Astrocyte (in vitro differentiated cells and primary cell): ENCODE measurements around the gene METTL9.
"Not testable (repeated sequence)": the region's sequence is repeated elsewhere in the genome, so short reads cannot be mapped to it uniquely, and the experiment has no call there.

ENCODE experiments used
- EZH2 ChIP-seq: IDR thresholded peaks from 2 replicates; pipeline ENCODE4 v1.6.1; 2012; ENCODE audit warnings: mild to moderate bottlenecking, low read length, inconsistent platforms; ENCODE audit not compliant: insufficient read depth
- TF ChIP-seq, protein P1 (sequence below): IDR thresholded peaks from 2 replicates; pipeline ENCODE4 v1.5.1; 2011; ENCODE audit warnings: low read depth, mild to moderate bottlenecking, inconsistent platforms, low read length, moderate library complexity; ENCODE audit not compliant: insufficient read depth

GRCh38 chr16:21573506-21573905 is 25.9 kb upstream of the METTL9 start:
- TF ChIP-seq, protein P1, sequence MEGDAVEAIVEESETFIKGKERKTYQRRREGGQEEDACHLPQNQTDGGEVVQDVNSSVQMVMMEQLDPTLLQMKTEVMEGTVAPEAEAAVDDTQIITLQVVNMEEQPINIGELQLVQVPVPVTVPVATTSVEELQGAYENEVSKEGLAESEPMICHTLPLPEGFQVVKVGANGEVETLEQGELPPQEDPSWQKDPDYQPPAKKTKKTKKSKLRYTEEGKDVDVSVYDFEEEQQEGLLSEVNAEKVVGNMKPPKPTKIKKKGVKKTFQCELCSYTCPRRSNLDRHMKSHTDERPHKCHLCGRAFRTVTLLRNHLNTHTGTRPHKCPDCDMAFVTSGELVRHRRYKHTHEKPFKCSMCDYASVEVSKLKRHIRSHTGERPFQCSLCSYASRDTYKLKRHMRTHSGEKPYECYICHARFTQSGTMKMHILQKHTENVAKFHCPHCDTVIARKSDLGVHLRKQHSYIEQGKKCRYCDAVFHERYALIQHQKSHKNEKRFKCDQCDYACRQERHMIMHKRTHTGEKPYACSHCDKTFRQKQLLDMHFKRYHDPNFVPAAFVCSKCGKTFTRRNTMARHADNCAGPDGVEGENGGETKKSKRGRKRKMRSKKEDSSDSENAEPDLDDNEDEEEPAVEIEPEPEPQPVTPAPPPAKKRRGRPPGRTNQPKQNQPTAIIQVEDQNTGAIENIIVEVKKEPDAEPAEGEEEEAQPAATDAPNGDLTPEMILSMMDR, result not testable (repeated sequence)
- TF ChIP-seq EZH2, result not testable (repeated sequence)
